Measurements from ENCODE around the gene CACNG4. TPM values are rescaled to one million over a fixed set of nuclear protein-coding genes. Genes with fewer than 3 reads are reported as not detected.

The CACNG4 gene
- total and polyA plus RNA-seq, 2 donors from 2014 or later: 0.26 to 0.31 TPM

DNA sequence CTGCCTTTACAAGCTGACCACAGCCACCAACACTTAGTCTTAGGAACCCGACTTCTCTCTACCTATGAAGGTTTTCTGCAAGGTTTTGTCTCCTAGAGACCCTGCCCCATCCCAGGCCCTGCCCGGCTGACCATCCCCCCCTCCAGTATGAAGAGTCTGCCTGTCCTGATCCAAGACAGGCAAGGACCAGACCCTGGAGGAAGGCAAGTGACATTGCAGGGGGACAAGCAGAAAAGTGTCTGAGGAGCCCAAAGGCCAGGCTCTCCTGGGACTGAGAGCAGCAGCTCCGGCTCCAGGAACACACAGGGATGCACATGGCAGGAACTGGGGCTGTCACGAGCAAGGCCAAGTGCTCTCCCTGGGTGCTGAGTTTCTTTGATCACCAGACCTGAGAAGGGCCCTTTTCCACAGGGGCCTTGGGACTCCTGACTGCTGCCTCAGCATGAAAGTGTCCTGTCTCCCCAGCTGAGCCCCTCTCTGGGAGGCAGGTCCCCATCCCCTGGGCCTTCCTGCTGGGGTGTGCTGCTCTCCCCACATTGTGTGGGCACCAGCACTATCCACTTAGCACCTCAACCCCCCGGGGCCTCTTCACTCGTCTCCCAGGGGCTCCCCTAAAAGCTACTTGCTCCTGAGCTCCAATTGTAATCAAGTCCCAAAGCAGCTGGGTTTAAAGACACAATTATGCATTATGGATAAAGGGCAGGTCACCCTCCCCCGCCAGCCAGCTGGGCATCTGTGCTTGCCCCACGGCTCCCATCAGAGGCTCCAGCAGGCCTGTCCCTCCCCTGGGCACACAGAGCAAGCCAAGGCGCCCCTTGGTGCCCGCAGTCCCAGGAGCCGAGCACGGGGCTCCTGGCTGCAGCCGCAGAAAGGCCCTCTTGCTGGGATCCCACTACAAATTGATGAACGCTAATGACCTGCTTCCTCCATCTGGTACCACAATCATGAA is 11.6 kb upstream of the CACNG4 start:
- no peak for FAIRE-seq

DNA sequence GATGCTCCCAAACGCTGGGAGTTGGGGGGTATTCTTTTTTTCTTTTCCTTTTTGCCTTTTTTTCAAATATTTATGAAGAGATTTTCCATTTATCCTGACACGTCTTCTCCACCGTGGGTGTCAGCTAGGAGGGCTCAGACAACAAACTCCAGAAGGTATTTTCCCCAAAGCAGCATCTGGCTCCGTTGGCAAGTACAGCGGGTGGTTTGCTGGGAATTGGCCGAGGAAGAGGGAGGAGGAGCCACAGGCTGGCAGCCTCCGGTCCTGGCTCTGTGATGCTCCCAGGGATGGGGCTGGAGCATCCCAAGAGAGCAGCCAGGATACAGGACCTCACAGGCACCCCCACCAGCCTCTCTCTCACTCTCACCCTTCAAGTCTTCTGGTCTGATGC is 10.9 kb upstream of the CACNG4 start:
- Histone ChIP-seq H3K9me3 (ENCODE audit: control insufficient read depth in 2 of 3, insufficient read depth in 1 of 3, low read length in 3 of 3) (no peaks in the 10 kb centered on the region), H3K4me1 (ENCODE audit: control insufficient read depth in 2 of 3, insufficient read depth in 2 of 3, low read depth in 1 of 3, low read length in 3 of 3) (peaks cover 0 to 2% (median 0%) of the 10 kb centered on the region in 3 donors), H3K27me3 (ENCODE audit: control insufficient read depth, insufficient read depth, low read length) (no peaks in the 10 kb centered on the region), H3K27ac (ENCODE audit: low read depth in 2 of 2, low read length in 2 of 2) (no peak overlapping the region), H3K9ac (ENCODE audit: low read length in 3 of 3) (no peak overlapping the region), H3K4me3 (ENCODE audit: low read length in 3 of 3) (no peak overlapping the region), H3K36me3 (ENCODE audit: control insufficient read depth in 2 of 3, insufficient read depth in 3 of 3, low read length in 3 of 3) (no peaks in the 10 kb centered on the region)
- intact Hi-C loops (cut with DNase I): no loop called here
- no peak for FAIRE-seq
- DNase-seq: no peak
- TF ChIP-seq, protein P1, sequence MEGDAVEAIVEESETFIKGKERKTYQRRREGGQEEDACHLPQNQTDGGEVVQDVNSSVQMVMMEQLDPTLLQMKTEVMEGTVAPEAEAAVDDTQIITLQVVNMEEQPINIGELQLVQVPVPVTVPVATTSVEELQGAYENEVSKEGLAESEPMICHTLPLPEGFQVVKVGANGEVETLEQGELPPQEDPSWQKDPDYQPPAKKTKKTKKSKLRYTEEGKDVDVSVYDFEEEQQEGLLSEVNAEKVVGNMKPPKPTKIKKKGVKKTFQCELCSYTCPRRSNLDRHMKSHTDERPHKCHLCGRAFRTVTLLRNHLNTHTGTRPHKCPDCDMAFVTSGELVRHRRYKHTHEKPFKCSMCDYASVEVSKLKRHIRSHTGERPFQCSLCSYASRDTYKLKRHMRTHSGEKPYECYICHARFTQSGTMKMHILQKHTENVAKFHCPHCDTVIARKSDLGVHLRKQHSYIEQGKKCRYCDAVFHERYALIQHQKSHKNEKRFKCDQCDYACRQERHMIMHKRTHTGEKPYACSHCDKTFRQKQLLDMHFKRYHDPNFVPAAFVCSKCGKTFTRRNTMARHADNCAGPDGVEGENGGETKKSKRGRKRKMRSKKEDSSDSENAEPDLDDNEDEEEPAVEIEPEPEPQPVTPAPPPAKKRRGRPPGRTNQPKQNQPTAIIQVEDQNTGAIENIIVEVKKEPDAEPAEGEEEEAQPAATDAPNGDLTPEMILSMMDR (IDR thresholded peaks at IDR 0.05; ENCODE audit: borderline replicate concordance, extremely low read depth, insufficient read depth): no peak

More for the DNA sequence above, 11.6 kb upstream of the CACNG4 start:
- Histone ChIP-seq H3K9me3 (ENCODE audit: control insufficient read depth in 2 of 3, insufficient read depth in 1 of 3, low read length in 3 of 3) (no peaks in the 10 kb centered on the region), H3K9ac (ENCODE audit: low read length in 3 of 3) (no peak overlapping the region), H3K4me1 (ENCODE audit: control insufficient read depth in 2 of 3, insufficient read depth in 2 of 3, low read depth in 1 of 3, low read length in 3 of 3) (peaks cover 0 to 2% (median 0%) of the 10 kb centered on the region in 3 donors), H3K4me3 (ENCODE audit: low read length in 3 of 3) (no peak overlapping the region), H3K36me3 (ENCODE audit: control insufficient read depth in 2 of 3, insufficient read depth in 3 of 3, low read length in 3 of 3) (no peaks in the 10 kb centered on the region), H3K27me3 (ENCODE audit: control insufficient read depth, insufficient read depth, low read length) (no peaks in the 10 kb centered on the region), H3K27ac (ENCODE audit: low read depth in 2 of 2, low read length in 2 of 2) (no peak overlapping the region)
- TF ChIP-seq, protein P1 (IDR thresholded peaks at IDR 0.05; ENCODE audit: borderline replicate concordance, extremely low read depth, insufficient read depth): no peak
- intact Hi-C loops (cut with DNase I): no loop called here
- no peak for DNase-seq

DNA sequence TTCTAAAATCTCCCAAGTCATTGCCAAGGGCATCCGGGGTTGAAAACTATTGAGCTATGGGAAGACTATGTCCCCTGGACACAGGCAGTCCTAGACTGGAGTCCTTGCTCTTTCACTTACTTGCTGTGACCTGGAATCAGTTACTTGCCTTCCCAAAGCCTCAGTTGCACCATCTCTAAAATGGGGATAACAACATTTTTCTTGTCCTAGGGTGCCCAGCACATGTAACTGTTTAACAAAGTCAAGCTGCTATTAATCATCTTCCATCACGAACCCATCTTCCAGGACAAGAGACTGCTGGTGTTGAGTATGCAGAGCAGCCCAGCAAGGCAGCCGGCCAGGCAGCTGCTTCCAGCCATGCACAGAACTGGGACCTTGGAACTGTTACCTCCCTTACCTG is 9.9 kb upstream of the CACNG4 start:
- TF ChIP-seq, protein P1 (IDR thresholded peaks at IDR 0.05; ENCODE audit: borderline replicate concordance, extremely low read depth, insufficient read depth): no peak
- intact Hi-C loops (cut with DNase I): no loop called here
- H3K9ac ChIP-seq (ENCODE audit: low read length in 3 of 3): no peak overlapping the region
- no peaks in the 10 kb centered on the region for H3K9me3 ChIP-seq (ENCODE audit: control insufficient read depth in 2 of 3, insufficient read depth in 1 of 3, low read length in 3 of 3)
- no peak overlapping the region for H3K27ac ChIP-seq (ENCODE audit: low read depth in 2 of 2, low read length in 2 of 2)
- H3K4me3 ChIP-seq (ENCODE audit: low read length in 3 of 3): no peak overlapping the region
- H3K27me3 ChIP-seq (ENCODE audit: control insufficient read depth, insufficient read depth, low read length): no peaks in the 10 kb centered on the region
- peaks cover 0 to 2% (median 0%) of the 10 kb centered on the region in 3 donors for H3K4me1 ChIP-seq (ENCODE audit: control insufficient read depth in 2 of 3, insufficient read depth in 2 of 3, low read depth in 1 of 3, low read length in 3 of 3)
- DNase-seq (no peak), FAIRE-seq (no peak)
- H3K36me3 ChIP-seq (ENCODE audit: control insufficient read depth in 2 of 3, insufficient read depth in 3 of 3, low read length in 3 of 3): no peaks in the 10 kb centered on the region
